Frontal cortex (tissue), 4 donors: ENCODE measurements around the gene COL4A2. TPM values are rescaled to one million over a fixed set of nuclear protein-coding genes. Genes with fewer than 3 reads are reported as not detected.
A peak's percentile ranks its signal among the peaks of the same experiment; 100 is the strongest.

Source experiments
- DNase-seq, 2 donors: peaks; one replicate each; pipeline ENCODE4 v3.0.0; 2012; ENCODE audit warnings: low spot score in 2 of 2
- FAIRE-seq: peaks from 2 replicates; lab custom pipeline; 2012; peaks lifted over from hg19 to GRCh38; lab: Jason Lieb, UNC
- total RNA-seq: library from RNA; depleted of rRNA; stranded (reverse); fragments of >200 nt; gene quantifications from one replicate; pipeline ENCODE4 v1.2.3, GENCODE V29; 2014
- donor health status: control.
- donor health status: control.
- donor health status: control.

The COL4A2 gene
- total RNA-seq, result 47.3 TPM

DNA sequence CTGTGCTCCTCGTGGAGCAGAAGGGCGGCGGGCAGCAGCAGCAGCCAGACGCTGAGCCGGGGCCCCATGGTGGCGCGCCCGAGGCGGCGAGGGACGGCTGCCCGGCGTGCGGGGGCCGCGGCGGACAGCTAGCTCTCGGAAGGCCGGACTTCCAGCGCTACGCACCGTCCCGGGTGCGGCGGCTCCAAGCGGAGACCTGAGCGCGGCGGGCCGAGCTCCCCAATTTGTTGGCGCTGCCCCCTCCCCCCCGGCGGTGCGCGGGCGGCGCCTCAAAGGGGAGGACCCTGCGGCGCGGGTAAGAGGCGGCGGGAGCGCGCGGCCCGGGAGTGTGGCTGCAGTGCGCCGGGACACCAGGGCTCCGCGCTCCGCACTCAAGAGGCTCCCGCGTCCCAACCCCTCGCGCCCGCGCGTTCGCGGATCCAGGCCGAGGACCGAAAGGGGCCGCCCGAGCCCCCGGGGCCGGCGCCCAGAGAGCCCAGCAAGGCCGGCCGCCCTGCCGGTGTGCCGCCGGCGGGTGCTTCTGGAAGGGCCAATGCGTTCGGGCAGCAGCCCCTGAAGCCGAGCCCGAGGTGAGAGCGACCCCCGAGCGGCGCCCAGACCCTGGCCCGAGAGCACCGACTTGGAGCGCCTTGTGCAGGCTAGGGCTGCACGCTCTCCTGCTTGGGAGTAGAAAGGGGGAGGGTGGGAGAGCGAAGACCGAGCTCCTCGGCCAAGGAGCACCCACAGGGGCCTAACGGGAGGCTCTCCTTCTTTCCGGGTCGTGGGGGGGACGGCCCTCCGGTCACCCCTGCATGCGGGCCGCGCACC, at the start of gene COL4A2, which contains the start of gene COL4A1:
COL4A2 (plus strand) TSS at position 325 of the 807 bp plus-strand sequence. CDS start 620 bp downstream, outside the sequence.
COL4A1 (minus strand) TSS at position 198 of the 807 bp plus-strand sequence; CDS start at position 68, 130 bp downstream.
- DNase-seq (peak; percentile 48 to 50), FAIRE-seq (no peak)

- DNase-seq (no peak), FAIRE-seq (no peak)
Measured at GRCh38 chr13:110257408-110257807, 49.7 kb upstream of the COL4A2 start.

DNA sequence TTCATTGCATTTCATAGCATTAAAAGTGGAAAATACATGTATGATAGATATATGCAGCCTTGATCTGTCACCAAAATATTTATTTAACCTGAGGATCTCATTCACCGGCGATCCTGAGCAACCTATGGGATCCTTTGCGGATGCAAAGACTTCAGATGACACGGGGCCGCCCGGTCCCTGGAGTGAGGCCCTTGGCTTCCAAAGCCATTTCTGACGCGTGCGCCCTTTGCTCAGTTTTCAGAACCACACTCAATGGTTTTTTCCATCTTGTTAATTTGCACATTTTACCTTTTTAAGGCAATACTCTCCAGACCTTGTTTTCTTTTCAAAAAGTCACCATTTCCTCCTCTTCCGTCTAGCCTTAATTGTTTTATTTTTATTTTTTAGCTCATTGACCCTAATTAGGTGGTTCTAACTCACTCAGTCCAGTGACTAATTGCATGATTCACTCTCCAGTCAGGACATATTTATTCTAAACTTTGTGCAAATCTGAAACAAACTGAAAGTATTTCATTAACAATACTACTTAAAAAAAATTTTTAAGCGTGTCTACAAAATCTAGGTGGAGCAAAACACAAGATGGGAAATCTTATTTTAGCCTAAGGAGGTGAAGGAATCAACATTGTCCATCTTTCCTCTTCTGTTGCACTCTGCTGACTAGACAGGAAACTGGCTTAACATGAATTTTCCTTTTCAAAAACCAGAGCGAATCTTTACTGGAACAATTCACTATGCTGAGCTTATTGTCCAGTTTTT, 48.0 kb upstream of the COL4A2 start:
- FAIRE-seq (no peak), DNase-seq (no peak)

GRCh38 chr13:110259651-110260050, 47.4 kb upstream of the COL4A2 start:
- FAIRE-seq (no peak), DNase-seq (no peak)

- DNase-seq (no peak), FAIRE-seq (no peak)
Measured at GRCh38 chr13:110261166-110262081, 45.7 kb upstream of the COL4A2 start.

- DNase-seq (no peak), FAIRE-seq (no peak)
Measured at GRCh38 chr13:110262082-110262436, 45.0 kb upstream of the COL4A2 start.

GRCh38 chr13:110262508-110263291, 44.4 kb upstream of the COL4A2 start:
- no peak for FAIRE-seq

DNA sequence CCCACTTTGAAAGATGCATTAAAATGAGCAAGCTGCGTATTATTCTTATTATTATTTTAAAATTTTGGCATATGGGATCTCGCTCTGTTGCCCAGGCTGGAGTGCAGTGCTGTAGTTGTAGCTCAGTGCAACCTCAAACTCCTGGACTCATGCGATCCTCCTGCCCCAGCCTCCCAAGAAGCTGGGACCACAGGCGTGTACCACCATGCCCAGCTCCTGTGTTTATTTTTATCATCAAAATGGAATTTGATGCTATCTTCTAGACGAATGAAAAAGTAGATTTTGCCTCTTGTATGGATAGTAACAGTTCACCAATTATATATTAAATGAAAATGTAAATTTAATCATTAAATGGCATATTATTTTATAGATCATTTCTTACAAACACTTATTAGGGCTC, 43.7 kb upstream of the COL4A2 start:
- DNase-seq (no peak), FAIRE-seq (no peak)

More at GRCh38 chr13:110262508-110263291, 44.4 kb upstream of the COL4A2 start:
- no peak for DNase-seq

GRCh38 chr13:110263888-110264287, 43.2 kb upstream of the COL4A2 start:
- no peak for DNase-seq
- FAIRE-seq, result no peak

DNA sequence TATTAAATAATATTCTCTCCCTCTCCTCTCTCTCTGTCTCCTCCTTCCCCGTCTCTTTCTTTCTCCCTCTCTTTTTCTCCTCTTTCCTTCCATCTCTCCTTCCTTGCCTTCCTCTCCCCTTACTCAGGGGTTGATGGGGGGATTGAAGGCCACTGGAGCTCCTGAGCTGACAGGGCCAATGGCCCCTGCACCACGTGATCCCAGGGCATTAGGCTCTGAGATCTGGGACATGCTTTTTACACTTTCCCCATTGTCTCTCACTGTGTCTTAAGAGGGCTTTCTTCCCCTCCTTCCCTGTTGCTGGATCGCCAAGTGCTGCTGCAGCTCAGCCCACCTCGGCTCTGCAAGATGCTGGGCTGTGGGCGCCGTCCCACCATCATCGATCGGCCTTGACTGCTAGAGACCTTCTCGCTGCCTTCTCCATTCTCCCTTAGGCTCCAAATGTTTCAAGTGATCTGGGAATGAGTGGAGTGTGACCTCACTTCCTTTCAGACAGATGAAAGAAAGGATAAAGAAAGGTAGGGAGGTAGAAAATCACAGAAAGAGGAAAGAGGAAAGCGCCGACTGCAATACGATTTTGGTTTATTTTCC, 42.3 kb upstream of the COL4A2 start:
- DNase-seq, result no peak

DNA sequence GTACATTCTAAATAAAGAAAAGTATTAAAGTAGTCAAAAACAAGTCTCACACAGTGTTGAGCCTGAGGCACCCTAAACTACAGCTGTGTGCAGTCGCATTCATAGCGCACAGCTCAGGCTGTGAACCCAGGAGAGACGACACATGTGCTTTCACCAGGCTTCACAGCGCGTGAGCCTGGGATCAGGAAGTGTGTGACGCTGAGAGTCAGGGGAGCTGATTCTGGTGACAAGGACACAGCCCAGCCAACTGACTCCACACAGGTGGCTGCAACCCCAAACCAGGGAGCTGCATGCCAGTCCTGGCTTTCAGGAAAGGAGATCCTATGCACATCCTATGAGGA, 41.8 kb upstream of the COL4A2 start:
- FAIRE-seq (no peak), DNase-seq (no peak)

More for the DNA sequence above, 42.3 kb upstream of the COL4A2 start:
- FAIRE-seq, result no peak

- FAIRE-seq (no peak), DNase-seq (no peak)
Measured at GRCh38 chr13:110265682-110266430, 41.2 kb upstream of the COL4A2 start.

DNA sequence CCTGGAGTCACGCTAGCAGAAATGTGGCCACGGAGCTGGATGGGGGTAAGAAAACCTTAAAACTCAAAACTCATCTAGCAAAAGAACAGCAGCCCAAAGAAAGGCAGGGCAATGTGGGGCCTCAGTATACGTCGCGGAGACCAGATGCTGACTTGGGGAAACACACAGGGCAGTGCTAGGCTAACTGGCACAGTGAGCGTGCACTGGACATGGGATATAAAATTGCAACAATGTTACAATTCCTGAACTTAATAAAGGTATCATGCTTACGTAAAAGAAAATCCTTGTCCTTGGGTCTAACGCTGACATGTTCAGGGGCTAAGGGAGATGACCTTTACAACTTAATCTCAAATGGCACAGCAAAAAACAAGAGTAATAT, 40.7 kb upstream of the COL4A2 start:
- DNase-seq, result no peak

GRCh38 chr13:110266983-110267382, 40.1 kb upstream of the COL4A2 start:
- FAIRE-seq, result no peak
- DNase-seq, result no peak

More for the DNA sequence above, 40.7 kb upstream of the COL4A2 start:
- FAIRE-seq, result no peak

GRCh38 chr13:110268061-110268460, 39.0 kb upstream of the COL4A2 start:
- FAIRE-seq (no peak), DNase-seq (no peak)

GRCh38 chr13:110268576-110269185, 38.4 kb upstream of the COL4A2 start:
- FAIRE-seq, result no peak

GRCh38 chr13:110269509-110270185, 37.4 kb upstream of the COL4A2 start:
- DNase-seq (no peak), FAIRE-seq (no peak)

More at GRCh38 chr13:110268576-110269185, 38.4 kb upstream of the COL4A2 start:
- no peak for DNase-seq
